ENCODE measurements around the gene JARID2. TPM values are rescaled to one million over a fixed set of nuclear protein-coding genes. Genes with fewer than 3 reads are reported as not detected.

JARID2 gene
- total and polyA plus RNA-seq, 9 of the 15 experiments (the other 6 are each of a cell fraction or from before 2014, with no cell fraction given): 5.0 to 29.0 (median 15.6) TPM

DNA sequence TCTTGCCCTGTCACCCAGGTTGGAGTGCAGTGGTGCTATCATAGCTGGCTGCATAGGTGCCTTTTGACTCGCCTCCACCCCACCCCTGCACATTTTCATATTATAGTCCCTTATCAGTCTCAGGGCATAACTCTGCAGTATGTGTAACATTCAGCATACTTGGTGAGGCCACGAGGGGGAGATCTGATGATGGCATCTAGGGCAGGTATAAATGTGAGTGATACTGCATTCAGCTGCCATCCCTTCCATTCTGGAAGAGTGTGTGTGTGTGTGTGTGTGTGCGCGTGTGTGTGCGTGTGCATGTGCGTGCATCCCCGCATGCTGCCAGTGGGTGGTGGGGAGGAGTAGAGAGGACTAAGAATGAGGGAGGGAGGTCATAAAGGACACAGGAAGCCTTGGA, 81.4 kb downstream of the JARID2 start (continued):
- 0 out of 2 replicates have a peak, but pooled peaks have one; percentile 42 for TF ChIP-seq SMAD4 (CRISPR knock-in tag; conservative IDR thresholded peaks at IDR 0.05)
- peak; percentile 75 for TF ChIP-seq ZBTB33 (CRISPR knock-in tag; IDR thresholded peaks at IDR 0.05)
- peak; percentile 50; the same call in 1 of the 2 replicates for TF ChIP-seq ESRRA (IDR thresholded peaks at IDR 0.05; ENCODE audit: borderline replicate concordance, low read depth)
- TF ChIP-seq TOE1 (IDR thresholded peaks at IDR 0.05; ENCODE audit: borderline replicate concordance): peak; percentile 58
- no peak for TF ChIP-seq TOE1 (CRISPR knock-in tag; IDR thresholded peaks at IDR 0.05; ENCODE audit: borderline replicate concordance, low read depth)
- no peak for TF ChIP-seq JUND (IDR thresholded peaks at IDR 0.05; ENCODE audit: borderline replicate concordance, low read depth, low read length)
- peak; percentile 33; the same call in 1 of the 3 replicates for TF ChIP-seq JUND (tag; IDR thresholded peaks at IDR 0.05; ENCODE audit: borderline replicate concordance, low read depth, low read length)
- TF ChIP-seq PTTG1 (tag; IDR thresholded peaks at IDR 0.05; ENCODE audit: low read depth): no peak
- TF ChIP-seq PKNOX1 (IDR thresholded peaks at IDR 0.05): 0 out of 2 replicates have a peak, but pooled peaks have one; percentile 13
- TF ChIP-seq ARID1B (IDR thresholded peaks at IDR 0.05): peak; percentile 71
- TF ChIP-seq HDGF (IDR thresholded peaks at IDR 0.05): peak; percentile 71; the same call in 1 of the 2 replicates
- TF ChIP-seq ZNF165 (CRISPR knock-in tag; IDR thresholded peaks at IDR 0.05; ENCODE audit: borderline replicate concordance): no peak
- TF ChIP-seq POLR2AphosphoS5 (IDR thresholded peaks at IDR 0.05; ENCODE audit: control insufficient read depth, insufficient read depth, low read depth, low read length): peak; percentile 13; the same call in 1 of the 2 replicates
- TF ChIP-seq ZNF263 (CRISPR knock-in tag; IDR thresholded peaks at IDR 0.05; ENCODE audit: borderline replicate concordance): 0 out of 2 replicates have a peak, but pooled peaks have one; percentile 52
- peak; percentile 21; the same call in 1 of the 2 replicates for TF ChIP-seq EP300 (IDR thresholded peaks at IDR 0.05; ENCODE audit: low read length)
- no peak for TF ChIP-seq ETV1 (tag; conservative IDR thresholded peaks at IDR 0.05; ENCODE audit: low read depth)
- 0 out of 2 replicates have a peak, but pooled peaks have one; percentile 44 for TF ChIP-seq MIER1 (IDR thresholded peaks at IDR 0.05; ENCODE audit: low read depth)

Data from K562 (cell line).